ENCODE measurements around the gene TACC2.

GRCh38 chr10:122293961-122294380 lies 305.0 kb downstream of the TACC2 start:
- no peak for TF ChIP-seq CTCF (IDR thresholded peaks at IDR 0.05)
- no peak for TF ChIP-seq POLR2A (IDR thresholded peaks at IDR 0.05)
- no peak for TF ChIP-seq EP300 (IDR thresholded peaks at IDR 0.05)

Data from tibial nerve (tissue), 4 donors.